Measurements from ENCODE around the gene AP5S1.

DNA sequence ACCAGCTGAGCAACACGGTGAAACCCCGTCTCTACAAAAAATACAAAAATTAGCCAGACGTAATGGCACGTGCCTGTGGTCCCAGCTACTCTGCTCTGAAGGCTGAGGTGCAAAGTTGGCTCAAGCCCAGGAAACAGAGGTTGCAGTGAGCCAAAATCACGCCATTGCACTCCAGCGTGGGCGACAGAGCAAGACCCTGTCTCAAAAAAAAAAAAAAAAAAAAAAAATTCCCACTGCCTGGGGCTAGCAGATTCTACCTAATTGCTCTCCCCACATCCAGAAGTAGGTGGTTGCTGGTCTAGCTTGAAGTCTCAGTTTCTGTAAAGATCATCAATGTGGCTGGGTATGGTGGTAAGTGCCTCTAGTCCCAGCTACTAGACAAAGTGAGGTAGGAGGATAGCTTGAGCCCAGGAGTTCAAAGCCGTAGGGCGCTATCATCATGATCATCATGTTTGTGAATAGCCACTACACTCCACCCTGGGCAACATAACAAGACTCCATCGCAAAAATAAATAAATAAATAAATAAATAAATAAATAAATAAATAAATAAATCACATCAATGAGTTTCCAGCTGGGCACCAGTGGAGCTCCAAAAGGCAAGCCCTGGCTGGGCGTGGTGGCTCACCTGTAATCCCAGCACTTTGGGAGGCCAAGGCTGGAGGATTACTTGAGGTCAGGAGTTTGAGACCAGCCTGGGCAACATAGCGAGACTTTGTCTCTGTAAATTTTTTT is 6.3 kb upstream of the AP5S1 start:
- TF ChIP-seq CTCF (conservative IDR thresholded peaks at IDR 0.05; ENCODE audit: low read depth, low read length) (no peak), EZH2 (IDR thresholded peaks at IDR 0.05; ENCODE audit: borderline replicate concordance, low read depth, low read length, poor library complexity, severe bottlenecking) (no peak)

Measured in A673 (cell line).